PFSK-1 (cell line): ENCODE data around the gene PLA2G5.

Experiments
- FOXP2 ChIP-seq: optimal IDR thresholded peaks from 2 replicates; pipeline ENCODE3; 2011; ENCODE audit warnings: borderline replicate concordance, control low read depth, inconsistent platforms; ENCODE audit not compliant: insufficient read depth; ENCODE audit errors: extremely low read length, extremely low read depth
- POLR2AphosphoS5 ChIP-seq: IDR thresholded peaks from 2 replicates; pipeline ENCODE4 v1.6.1; 2012; ENCODE audit warnings: low read depth, mild to moderate bottlenecking, control low read depth, low read length, moderate library complexity
- SIN3A ChIP-seq: IDR thresholded peaks from 2 replicates; pipeline ENCODE4 v1.6.1; 2012; ENCODE audit warnings: mild to moderate bottlenecking, low read length, moderate library complexity, borderline replicate concordance; ENCODE audit not compliant: insufficient read depth
- TAF1 ChIP-seq: IDR thresholded peaks from 2 replicates; pipeline ENCODE4 v1.6.1; 2012; ENCODE audit warnings: low read length, control low read depth, borderline replicate concordance; ENCODE audit not compliant: insufficient read depth
- TF ChIP-seq, protein P1 (sequence below), 2 experiments: IDR thresholded peaks; 2 replicates each; pipeline versions ENCODE4 v1.6.1 to v1.8.0; 2011 to 2012; ENCODE audit warnings: low read depth in 2 of 2, low read length in 2 of 2, control low read depth in 1 of 2, inconsistent platforms in 1 of 2, mild to moderate bottlenecking in 1 of 2, moderate library complexity in 1 of 2; ENCODE audit not compliant: insufficient read depth in 1 of 2

The PLA2G5 gene

DNA sequence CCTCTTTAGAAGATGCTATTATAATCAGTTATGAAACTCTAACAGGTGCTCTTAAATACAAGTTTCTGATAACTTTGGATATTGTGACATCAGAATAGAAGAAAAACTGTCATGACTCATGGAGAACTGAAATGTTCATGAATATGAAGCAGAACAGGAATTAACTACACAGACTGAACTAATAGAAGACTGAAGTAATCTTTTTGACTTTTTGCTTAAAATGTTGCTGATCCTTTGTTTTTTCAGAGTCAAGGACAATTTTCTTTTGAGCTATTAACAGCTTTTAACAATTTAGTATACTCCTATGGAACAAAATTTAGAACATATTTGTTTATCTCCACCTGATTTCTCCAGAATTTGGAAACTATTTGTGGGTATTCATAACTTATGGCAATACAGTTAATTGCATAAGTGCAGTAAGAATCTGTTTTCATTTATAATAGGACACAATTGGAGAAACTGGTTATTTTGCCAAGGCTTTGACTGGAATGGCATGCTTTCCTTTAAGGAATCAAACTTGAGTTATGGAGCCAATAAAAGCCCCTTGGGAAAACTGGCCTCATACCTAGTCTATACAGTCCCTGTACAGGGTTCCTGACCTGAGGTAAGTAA is 18.7 kb upstream of the PLA2G5 start:
- TF ChIP-seq FOXP2 (no peak), SIN3A (no peak), POLR2AphosphoS5 (no peak), TAF1 (no peak)
- TF ChIP-seq, protein P1, sequence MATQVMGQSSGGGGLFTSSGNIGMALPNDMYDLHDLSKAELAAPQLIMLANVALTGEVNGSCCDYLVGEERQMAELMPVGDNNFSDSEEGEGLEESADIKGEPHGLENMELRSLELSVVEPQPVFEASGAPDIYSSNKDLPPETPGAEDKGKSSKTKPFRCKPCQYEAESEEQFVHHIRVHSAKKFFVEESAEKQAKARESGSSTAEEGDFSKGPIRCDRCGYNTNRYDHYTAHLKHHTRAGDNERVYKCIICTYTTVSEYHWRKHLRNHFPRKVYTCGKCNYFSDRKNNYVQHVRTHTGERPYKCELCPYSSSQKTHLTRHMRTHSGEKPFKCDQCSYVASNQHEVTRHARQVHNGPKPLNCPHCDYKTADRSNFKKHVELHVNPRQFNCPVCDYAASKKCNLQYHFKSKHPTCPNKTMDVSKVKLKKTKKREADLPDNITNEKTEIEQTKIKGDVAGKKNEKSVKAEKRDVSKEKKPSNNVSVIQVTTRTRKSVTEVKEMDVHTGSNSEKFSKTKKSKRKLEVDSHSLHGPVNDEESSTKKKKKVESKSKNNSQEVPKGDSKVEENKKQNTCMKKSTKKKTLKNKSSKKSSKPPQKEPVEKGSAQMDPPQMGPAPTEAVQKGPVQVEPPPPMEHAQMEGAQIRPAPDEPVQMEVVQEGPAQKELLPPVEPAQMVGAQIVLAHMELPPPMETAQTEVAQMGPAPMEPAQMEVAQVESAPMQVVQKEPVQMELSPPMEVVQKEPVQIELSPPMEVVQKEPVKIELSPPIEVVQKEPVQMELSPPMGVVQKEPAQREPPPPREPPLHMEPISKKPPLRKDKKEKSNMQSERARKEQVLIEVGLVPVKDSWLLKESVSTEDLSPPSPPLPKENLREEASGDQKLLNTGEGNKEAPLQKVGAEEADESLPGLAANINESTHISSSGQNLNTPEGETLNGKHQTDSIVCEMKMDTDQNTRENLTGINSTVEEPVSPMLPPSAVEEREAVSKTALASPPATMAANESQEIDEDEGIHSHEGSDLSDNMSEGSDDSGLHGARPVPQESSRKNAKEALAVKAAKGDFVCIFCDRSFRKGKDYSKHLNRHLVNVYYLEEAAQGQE (IDR thresholded peaks at IDR 0.05; ENCODE audit: insufficient read depth in 1 of 2, low read depth in 2 of 2, low read length in 2 of 2): no peak

DNA sequence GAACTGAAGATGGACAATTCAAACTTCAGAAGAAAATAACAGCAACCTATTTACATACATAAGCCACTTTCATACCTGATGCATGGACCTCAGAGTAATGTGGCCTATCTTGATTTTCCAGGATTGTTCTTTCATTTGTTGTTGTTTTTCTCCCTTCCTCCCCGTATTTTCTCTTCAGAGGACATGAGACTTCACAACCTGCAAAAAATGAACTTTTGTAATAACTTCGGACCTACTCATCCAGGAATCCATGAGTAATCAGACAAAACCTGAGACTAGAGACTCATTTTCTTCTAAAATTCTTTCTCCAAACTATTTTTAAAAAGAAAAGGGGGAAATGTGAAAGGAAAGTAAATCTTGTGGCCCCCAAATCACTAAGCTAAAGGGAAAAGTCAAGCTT is 17.6 kb upstream of the PLA2G5 start:
- TF ChIP-seq, protein P1 (IDR thresholded peaks at IDR 0.05; ENCODE audit: insufficient read depth in 1 of 2, low read depth in 2 of 2, low read length in 2 of 2): no peak
- TF ChIP-seq FOXP2 (no peak), POLR2AphosphoS5 (no peak), SIN3A (no peak), TAF1 (no peak)

DNA sequence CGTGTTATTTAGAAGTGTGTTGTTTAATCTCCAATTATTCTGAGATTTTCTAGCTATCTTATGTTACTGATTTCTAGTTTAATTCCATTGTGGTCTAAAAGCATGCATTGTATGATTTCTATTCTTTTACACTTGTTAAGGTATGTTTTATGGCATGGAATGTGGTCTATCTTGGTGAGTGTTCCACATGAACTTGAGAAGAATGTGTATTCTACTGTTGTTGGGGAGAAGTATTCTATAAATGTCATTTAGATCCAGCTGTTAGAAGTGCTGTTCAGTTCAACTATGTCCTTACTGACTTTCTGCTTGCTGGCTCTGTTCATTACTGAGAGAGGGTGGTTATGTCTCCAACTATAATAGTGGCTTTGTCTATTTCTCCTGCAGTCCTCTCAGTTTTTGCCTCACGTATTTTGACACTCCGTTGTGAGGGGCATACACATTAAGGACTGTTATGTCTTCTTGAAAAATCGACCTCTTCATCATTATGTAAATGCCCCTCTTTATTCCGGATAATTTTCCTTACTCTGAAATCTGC is 12.0 kb upstream of the PLA2G5 start:
- no peak for TF ChIP-seq POLR2AphosphoS5
- TF ChIP-seq, protein P1 (IDR thresholded peaks at IDR 0.05; ENCODE audit: insufficient read depth in 1 of 2, low read depth in 2 of 2, low read length in 2 of 2): no peak

DNA sequence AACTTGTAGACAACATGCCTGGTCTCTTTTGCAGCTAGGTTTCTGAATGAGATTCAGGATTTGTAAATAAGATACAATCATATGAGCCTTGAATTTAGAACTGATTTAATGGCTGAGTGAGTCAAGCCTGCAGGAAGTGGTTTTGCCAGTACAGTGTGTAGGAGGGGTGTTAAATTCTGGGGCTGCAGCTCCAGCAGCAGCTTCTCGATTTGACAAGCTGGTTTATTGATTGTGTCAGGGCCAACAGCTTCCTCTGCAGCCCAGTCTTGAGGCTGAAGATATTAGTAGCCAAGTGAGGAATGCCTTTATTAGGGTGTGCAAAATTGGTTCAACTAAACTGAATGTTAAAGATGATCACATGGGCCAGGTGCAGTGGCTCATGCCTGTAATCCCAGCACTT is 11.5 kb upstream of the PLA2G5 start:
- TF ChIP-seq, protein P1 (IDR thresholded peaks at IDR 0.05; ENCODE audit: insufficient read depth in 1 of 2, low read depth in 2 of 2, low read length in 2 of 2): no peak
- TF ChIP-seq FOXP2 (no peak), SIN3A (no peak), POLR2AphosphoS5 (no peak), TAF1 (no peak)

DNA sequence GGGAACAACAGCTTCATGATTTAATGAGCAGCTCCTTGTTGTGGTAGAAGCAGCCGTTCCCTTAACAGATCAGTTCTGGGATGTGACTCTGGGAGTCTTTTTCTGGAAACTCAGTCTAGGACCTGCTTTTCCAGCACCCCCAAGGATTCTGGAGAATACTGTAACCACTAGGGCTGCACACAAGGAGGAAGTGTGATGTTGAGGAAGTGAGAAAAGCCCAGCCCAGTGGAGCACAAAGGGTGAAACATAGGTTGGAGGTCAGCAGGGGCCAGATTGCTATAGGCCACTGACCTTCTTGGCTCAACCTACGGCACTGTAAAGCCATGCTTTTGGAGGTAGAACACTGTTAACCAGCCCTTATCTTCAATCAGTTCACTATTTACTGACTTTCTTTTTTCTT is 10.1 kb upstream of the PLA2G5 start:
- no peak for TF ChIP-seq FOXP2
- TF ChIP-seq POLR2AphosphoS5: no peak
- TF ChIP-seq SIN3A: no peak
- no peak for TF ChIP-seq TAF1
- TF ChIP-seq, protein P1 (IDR thresholded peaks at IDR 0.05; ENCODE audit: insufficient read depth in 1 of 2, low read depth in 2 of 2, low read length in 2 of 2): no peak
